Smooth muscle cell (in vitro differentiated cells): ENCODE results near the gene SLC25A18. TPM values are rescaled to one million over a fixed set of nuclear protein-coding genes. Genes with fewer than 3 reads are reported as not detected.

Source experiments
- DNase-seq: peaks from one replicate; lab custom pipeline; 2025; ENCODE audit not compliant: unreplicated experiment; lab: John Stamatoyannopoulos, UW
- H2AFZ ChIP-seq: fragments of 200-600 bp; sonication (generic); 2 replicates; pipeline ENCODE4 v1.6.0; 2016; ENCODE audit warnings: antibody characterized with exemption, low read depth, mild to moderate bottlenecking
- H3F3A ChIP-seq: fragments of 200-600 bp; sonication (generic); 2 replicates; pipeline ENCODE4 v1.6.0; 2017; ENCODE audit warnings: antibody characterized with exemption, low read depth
- H3K27ac ChIP-seq: fragments of 200-600 bp; sonication (generic); 2 replicates; pipeline ENCODE4 v1.5.1; 2016; ENCODE audit warnings: low read depth, mild to moderate bottlenecking
- H3K27me3 ChIP-seq: fragments of 200-600 bp; sonication (generic); 2 replicates; pipeline ENCODE4 v1.6.1; 2016; ENCODE audit warnings: low read depth, mild to moderate bottlenecking
- H3K36me3 ChIP-seq: fragments of 200-600 bp; sonication (generic); 2 replicates; pipeline ENCODE4 v1.5.1; 2016; ENCODE audit warnings: low read depth
- H3K4me1 ChIP-seq: fragments of 200-600 bp; sonication (generic); 2 replicates; pipeline ENCODE4 v1.5.1; 2016; ENCODE audit warnings: low read depth
- H3K4me2 ChIP-seq: fragments of 200-600 bp; sonication (generic); 2 replicates; pipeline ENCODE4 v1.6.0; 2016; ENCODE audit warnings: mild to moderate bottlenecking
- H3K4me3 ChIP-seq: fragments of 200-600 bp; sonication (generic); 2 replicates; pipeline ENCODE4 v1.5.1; 2016; ENCODE audit warnings: mild to moderate bottlenecking
- H3K79me2 ChIP-seq: fragments of 200-600 bp; sonication (generic); 2 replicates; pipeline ENCODE4 v1.6.0; 2016; ENCODE audit warnings: low read depth, mild to moderate bottlenecking
- H3K9ac ChIP-seq: fragments of 200-600 bp; sonication (generic); 2 replicates; pipeline ENCODE4 v1.6.0; 2016; ENCODE audit warnings: low read depth
- H3K9me3 ChIP-seq: fragments of 200-600 bp; sonication (generic); replicated peaks from 2 replicates; pipeline ENCODE4 v1.5.1; 2016; ENCODE audit warnings: low read depth
- H4K20me1 ChIP-seq: fragments of 200-600 bp; sonication (generic); 2 replicates; pipeline ENCODE4 v1.6.0; 2016; ENCODE audit warnings: low read depth
- CTCF ChIP-seq: fragments of 200-600 bp; sonication (generic); IDR thresholded peaks from 2 replicates; pipeline ENCODE4 v1.5.1; 2017; ENCODE audit warnings: borderline replicate concordance, mild to moderate bottlenecking, antibody characterized with exemption; ENCODE audit not compliant: insufficient read depth, poor library complexity, severe bottlenecking
- WGBS: methylation state at CpG from one replicate; pipeline ENCODE4 v1.1.7; 2016; ENCODE audit warnings: low lambda C conversion rate; 5-methylcytosine and 5-hydroxymethylcytosine counted together
- polyA plus RNA-seq: library from polyadenylated mRNA; unstranded; fragments of >200 nt; fragmentation: Nextera tagmentation; extraction: Ambion mirVana; gene quantifications from 2 replicates; pipeline ENCODE4 v1.2.1, GENCODE V29; 2016
- total RNA-seq: library from RNA; depleted of rRNA; stranded (reverse); fragments of >200 nt; gene quantifications from 2 replicates; pipeline ENCODE4 v1.2.3, GENCODE V29; 2014

Gene SLC25A18
- total and polyA plus RNA-seq, 2 experiments from 2014 or later, result 0.06 to 0.31 TPM

- no peak overlapping the region for H2AFZ ChIP-seq
These were observed 17.2 kb downstream of the SLC25A18 start for GRCh38 chr22:17580441-17581031.

GRCh38 chr22:17581056-17581455 is 17.8 kb downstream of the SLC25A18 start:
- WGBS, result 90% methylated on average over 20 of the region's 21 CpGs
- DNase-seq, result no peak
- no peaks in the 10 kb centered on the region for H3K79me2 ChIP-seq
- H3K4me1 ChIP-seq, result no peaks in the 10 kb centered on the region
- no peak overlapping the region for H3K27ac ChIP-seq
- H3K27me3 ChIP-seq, result no peaks in the 10 kb centered on the region
- no peaks in the 10 kb centered on the region for H3K36me3 ChIP-seq
- H2AFZ ChIP-seq, result no peak overlapping the region
- H4K20me1 ChIP-seq, result no peaks in the 10 kb centered on the region
- H3K4me2 ChIP-seq, result no peak overlapping the region
- H3F3A ChIP-seq, result no peaks in the 10 kb centered on the region
- no peaks in the 10 kb centered on the region for H3K9me3 ChIP-seq
- no peak overlapping the region for H3K9ac ChIP-seq
- H3K4me3 ChIP-seq, result no peak overlapping the region
- TF ChIP-seq CTCF, result no peak

More at GRCh38 chr22:17580441-17581031, 17.2 kb downstream of the SLC25A18 start:
- Histone ChIP-seq H3K27me3 (no peaks in the 10 kb centered on the region), H3K9ac (no peak overlapping the region), H3K27ac (no peak overlapping the region), H3K4me2 (no peak overlapping the region), H3K79me2 (no peaks in the 10 kb centered on the region), H3K36me3 (no peaks in the 10 kb centered on the region), H4K20me1 (no peaks in the 10 kb centered on the region), H3K4me1 (no peaks in the 10 kb centered on the region), H3K4me3 (no peak overlapping the region), H3K9me3 (no peaks in the 10 kb centered on the region), H3F3A (no peaks in the 10 kb centered on the region)
- no peak for TF ChIP-seq CTCF
- no peak for DNase-seq
- WGBS, result 74% methylated on average over 14 of the region's 15 CpGs

GRCh38 chr22:17581631-17582030 is 18.3 kb downstream of the SLC25A18 start:
- no peak overlapping the region for H2AFZ ChIP-seq
- no peaks in the 10 kb centered on the region for H3K36me3 ChIP-seq

More at GRCh38 chr22:17581631-17582030, 18.3 kb downstream of the SLC25A18 start:
- Histone ChIP-seq H3K9ac (no peak overlapping the region), H3K4me3 (no peak overlapping the region), H3K4me1 (no peaks in the 10 kb centered on the region), H3K79me2 (no peaks in the 10 kb centered on the region), H3K4me2 (no peak overlapping the region), H4K20me1 (no peaks in the 10 kb centered on the region), H3F3A (no peaks in the 10 kb centered on the region), H3K27me3 (no peaks in the 10 kb centered on the region), H3K27ac (no peak overlapping the region), H3K9me3 (no peaks in the 10 kb centered on the region)
- 96% methylated on average over 17 of the region's 17 CpGs for WGBS
- no peak for DNase-seq
- TF ChIP-seq CTCF, result no peak
